GM12872 (cell line): Measurements from ENCODE around the gene FNDC3A.
A peak's percentile ranks its signal among the peaks of the same experiment; 100 is the strongest.

Experiments used
- TF ChIP-seq, protein P1 (sequence below): IDR thresholded peaks from 3 replicates; pipeline ENCODE4 v1.5.1; 2011; ENCODE audit warnings: low read depth, mild to moderate bottlenecking, low read length, moderate library complexity; ENCODE audit not compliant: insufficient read depth

The FNDC3A gene

DNA sequence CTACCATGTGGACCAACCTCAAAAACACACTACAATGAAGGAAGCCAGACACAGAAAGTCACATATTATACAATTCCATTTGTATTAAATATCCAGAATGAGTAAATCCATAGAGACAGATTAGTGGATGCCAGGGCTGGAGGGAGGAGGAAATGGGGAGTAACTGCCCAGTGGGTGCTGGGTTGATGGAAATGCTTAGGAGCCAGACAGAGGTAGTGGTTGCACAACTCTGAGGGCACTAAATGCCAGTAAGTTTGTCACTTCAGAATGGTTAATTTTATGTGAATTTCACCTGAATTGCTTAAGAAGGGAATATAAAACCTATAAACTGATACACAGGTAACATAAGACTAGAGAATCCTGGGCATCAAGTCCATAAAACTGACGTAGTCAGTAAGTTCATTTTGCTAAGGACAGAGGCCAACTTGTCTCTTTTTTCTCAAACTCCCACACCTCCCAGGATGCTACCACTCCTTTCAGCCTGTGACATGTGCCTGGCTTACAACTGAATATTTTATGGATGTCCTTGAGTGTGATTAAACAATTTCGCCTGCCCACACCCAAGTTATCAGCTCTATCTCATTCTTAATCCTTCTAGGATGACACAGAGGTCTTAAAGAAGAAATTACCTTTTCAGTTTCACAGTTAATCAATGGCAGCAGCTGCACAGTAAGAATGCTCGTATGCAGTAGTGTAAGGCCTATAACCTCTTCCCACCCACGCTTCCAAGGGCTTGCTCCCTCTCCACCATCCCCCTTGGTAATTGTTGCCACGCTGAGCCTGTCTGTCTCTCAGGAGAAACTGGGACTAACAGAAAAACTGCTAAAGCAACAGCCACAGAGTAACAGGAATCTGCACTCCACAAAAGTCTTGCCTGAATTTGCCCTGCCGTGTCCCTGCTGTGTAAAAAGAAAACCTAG lies 238.5 kb downstream of the FNDC3A start:
- TF ChIP-seq, protein P1, sequence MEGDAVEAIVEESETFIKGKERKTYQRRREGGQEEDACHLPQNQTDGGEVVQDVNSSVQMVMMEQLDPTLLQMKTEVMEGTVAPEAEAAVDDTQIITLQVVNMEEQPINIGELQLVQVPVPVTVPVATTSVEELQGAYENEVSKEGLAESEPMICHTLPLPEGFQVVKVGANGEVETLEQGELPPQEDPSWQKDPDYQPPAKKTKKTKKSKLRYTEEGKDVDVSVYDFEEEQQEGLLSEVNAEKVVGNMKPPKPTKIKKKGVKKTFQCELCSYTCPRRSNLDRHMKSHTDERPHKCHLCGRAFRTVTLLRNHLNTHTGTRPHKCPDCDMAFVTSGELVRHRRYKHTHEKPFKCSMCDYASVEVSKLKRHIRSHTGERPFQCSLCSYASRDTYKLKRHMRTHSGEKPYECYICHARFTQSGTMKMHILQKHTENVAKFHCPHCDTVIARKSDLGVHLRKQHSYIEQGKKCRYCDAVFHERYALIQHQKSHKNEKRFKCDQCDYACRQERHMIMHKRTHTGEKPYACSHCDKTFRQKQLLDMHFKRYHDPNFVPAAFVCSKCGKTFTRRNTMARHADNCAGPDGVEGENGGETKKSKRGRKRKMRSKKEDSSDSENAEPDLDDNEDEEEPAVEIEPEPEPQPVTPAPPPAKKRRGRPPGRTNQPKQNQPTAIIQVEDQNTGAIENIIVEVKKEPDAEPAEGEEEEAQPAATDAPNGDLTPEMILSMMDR, result no peak

DNA sequence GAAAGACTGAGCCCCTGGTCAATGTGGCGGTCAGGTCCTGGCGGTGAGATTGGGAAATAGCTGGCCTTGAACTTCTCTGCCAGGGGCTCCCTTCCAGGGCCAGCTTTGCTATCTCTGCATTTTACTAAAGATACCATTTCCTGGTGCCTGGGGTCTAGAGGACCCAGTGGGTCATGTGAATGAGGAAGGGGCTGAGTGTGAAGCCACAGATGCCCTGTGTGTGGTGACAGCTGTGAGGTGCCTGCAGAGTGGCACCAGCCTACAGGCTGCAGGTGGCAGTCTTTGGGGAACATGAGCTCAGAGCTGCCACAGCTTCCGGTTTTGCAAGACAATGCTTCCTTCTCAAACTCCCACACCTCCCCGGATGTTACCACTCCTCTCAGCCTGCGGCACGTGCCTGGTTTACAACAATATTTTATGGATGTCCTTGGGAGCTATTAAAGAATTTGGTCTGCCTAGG lies 239.2 kb downstream of the FNDC3A start:
- TF ChIP-seq, protein P1, result peak; percentile 42; the same call in 1 of the 3 replicates

DNA sequence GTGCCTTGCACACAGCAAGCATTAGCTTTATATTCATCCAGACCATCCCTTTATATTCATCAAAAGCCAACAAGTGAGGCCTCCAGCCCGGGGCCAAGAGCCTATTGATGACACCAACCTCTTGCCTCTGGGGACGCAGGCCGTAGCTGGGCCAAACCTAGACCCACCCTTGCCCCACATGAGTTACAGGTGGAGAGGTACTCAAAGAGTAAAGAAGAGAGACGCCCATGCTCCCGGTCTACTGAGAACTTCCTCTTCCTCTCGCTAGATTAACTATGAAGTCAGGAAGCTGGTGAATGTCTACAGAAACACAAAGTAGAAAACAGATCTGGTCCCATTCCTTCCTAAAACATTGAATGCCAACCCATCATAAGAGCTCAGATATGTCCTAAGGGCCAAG lies 240.6 kb downstream of the FNDC3A start:
- TF ChIP-seq, protein P1, result no peak

DNA sequence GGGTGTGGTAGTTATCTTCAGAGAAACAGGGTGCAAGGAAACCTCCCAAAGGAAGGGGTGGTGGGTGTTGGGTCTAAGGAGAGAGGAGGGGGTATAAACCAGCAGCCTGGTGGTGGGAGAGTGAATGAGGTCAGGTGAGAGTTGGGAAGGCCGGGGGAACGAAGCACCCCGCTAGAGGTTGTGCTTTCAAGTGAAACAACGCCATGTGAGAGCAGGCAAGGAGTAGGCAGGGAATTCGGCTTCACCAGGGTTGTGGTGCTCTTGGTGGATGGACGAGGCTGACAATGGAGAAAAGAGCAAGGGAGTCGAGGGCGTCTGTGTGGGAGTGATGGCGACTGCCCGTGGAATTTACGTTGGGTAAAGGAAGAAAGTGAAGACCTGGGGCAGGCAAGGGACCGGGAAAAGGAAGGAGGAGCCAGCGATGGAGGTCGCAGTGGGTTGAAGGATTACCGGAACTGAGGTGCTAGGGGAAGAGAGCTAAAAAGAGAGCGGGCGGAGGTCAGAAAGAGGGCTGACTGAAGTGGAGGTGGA lies 242.3 kb downstream of the FNDC3A start:
- TF ChIP-seq, protein P1, result no peak

GRCh38 chr13:49218493-49219051 lies 242.9 kb downstream of the FNDC3A start:
- TF ChIP-seq, protein P1, result no peak

DNA sequence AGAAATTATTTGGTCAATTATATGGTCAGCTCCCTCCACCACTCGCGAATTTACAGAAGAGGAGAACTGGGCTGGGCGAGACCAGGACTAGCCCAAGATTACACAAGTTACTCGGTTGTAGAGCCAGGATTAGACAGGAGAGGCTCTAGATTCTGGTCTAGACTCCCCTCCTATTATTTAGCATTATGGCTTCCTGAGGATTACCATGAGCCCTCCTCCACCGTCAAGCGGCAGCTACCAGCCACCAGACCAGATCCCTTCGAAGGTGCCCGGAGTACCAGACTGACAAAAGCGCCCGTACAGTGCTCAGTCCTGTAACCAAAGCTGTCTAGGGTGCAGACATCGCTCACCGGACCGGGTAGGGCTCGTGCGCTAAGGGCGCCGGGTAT lies 243.9 kb downstream of the FNDC3A start:
- TF ChIP-seq, protein P1, result no peak
